Epithelial cell of proximal tubule (primary cell): ENCODE data around the gene SUDS3. TPM values are rescaled to one million over a fixed set of nuclear protein-coding genes. Genes with fewer than 3 reads are reported as not detected.

Source experiments
- DNase-seq: peaks from one replicate; pipeline ENCODE4 v3.0.0-alpha.2; 2011; ENCODE audit warnings: low read depth
- H3K4me3 ChIP-seq: 2 replicates; pipeline ENCODE4 v1.5.1; 2011; ENCODE audit warnings: low read depth, mild to moderate bottlenecking, low read length
- CTCF ChIP-seq: conservative IDR thresholded peaks from 2 replicates; pipeline ENCODE4 v1.5.1; 2012; ENCODE audit warnings: low read depth, mild to moderate bottlenecking, low read length
- total RNA-seq: library from RNA; depleted of rRNA; stranded (reverse); fragments of >200 nt; gene quantifications from 2 replicates; pipeline ENCODE4 v1.2.3, GENCODE V29; 2015

SUDS3 gene
- total RNA-seq, 1 donor from 2014 or later, result 25.9 TPM

DNA sequence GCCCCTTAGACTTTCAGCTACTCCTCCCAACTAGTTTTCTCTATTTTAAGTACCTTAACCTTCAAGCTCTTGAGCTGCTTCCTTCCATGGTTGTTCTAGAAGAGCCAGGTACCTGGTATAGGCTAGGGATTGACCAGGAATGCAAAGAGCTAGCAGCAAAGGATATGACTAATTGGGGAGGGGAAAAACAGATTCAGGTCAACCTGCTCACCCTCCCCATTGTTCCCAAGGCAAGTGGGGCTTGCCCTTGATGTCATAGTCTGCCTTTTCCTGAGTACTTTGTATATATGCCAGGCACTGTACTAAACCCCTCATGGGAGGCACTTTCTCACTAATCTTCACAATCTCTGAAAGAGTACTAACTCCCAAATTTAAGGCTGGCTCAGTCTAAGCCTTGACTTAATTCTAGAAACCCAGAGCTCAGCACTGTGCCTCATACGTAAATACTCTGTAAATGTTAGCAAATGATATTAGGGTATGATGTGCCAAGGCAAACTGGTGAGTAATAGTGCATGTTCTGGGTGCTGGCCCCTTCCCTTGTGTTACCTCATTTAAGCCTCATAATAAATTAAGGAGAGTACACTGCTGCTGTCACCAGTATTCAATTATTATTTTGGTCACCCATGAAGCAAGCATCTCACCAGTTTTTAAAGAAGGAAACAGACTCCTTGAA is 42.2 kb downstream of the SUDS3 start:
- DNase-seq, result peak; percentile 13

DNA sequence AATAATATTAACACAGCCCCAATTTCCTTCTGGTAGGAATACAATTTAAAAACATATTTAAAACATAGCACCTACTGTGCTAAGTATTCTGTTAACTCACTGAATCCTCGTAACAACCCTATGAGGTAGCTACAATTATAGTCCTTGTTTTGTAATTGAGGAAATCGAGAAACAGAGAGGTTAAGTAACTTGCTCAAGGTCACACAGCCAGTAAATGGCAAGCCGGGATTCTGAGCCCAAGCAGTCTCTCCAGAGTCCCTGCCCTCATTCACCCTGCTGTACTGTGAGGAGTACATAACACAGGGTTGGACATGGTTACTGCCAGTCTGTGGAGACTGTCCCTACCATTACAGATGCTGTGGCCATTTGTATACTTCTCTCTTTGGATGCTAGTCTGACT is 44.3 kb downstream of the SUDS3 start:
- no peak for TF ChIP-seq CTCF
- DNase-seq, result no peak
- H3K4me3 ChIP-seq, result no peak overlapping the region

More for the DNA sequence above, 42.2 kb downstream of the SUDS3 start:
- no peak overlapping the region for H3K4me3 ChIP-seq
- no peak for TF ChIP-seq CTCF

DNA sequence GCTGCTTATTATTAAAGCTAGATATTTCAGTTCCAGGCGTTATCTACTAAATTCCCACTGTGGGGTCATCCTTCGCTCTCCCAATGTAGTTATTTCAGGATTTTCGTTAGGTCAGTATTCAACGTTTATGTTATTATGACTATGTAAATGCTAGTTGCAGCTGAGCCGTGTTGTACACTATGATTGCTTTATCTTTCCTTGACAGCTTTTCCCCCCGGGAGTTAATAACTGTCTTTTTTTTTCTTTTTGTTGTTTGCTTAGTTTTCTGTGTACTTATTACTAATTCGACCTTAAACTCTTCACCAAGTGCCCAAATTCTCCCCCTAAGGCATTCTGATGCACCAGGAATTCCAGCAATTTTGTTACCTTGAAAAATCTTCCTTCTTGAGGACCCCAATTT is 48.5 kb downstream of the SUDS3 start:
- TF ChIP-seq CTCF, result no peak
- no peak overlapping the region for H3K4me3 ChIP-seq
- DNase-seq, result no peak

DNA sequence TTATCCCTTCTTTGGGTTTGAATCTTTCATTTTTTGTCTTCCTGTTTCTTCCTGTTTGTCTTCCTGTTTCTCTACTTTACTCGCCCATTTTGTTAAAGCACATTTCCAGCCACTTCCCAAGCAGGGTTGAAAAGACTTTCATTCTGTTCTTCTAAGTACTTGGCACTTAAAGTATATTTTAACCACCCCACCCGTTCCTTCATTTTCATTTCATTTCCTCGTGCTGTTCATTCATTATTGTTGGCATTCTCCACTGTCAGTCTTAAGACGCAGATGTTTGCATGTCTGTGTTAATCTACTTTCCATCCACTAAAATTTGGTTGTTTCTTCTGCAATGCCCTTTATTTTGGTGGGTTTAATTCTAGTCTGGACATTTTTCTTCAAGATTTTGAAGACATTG is 49.0 kb downstream of the SUDS3 start:
- no peak for TF ChIP-seq CTCF
- H3K4me3 ChIP-seq, result no peak overlapping the region
- DNase-seq, result no peak

- DNase-seq, result no peak
- TF ChIP-seq CTCF, result no peak
- no peak overlapping the region for H3K4me3 ChIP-seq
Observed at GRCh38 chr12:118427819-118428218, 51.5 kb downstream of the SUDS3 start.

DNA sequence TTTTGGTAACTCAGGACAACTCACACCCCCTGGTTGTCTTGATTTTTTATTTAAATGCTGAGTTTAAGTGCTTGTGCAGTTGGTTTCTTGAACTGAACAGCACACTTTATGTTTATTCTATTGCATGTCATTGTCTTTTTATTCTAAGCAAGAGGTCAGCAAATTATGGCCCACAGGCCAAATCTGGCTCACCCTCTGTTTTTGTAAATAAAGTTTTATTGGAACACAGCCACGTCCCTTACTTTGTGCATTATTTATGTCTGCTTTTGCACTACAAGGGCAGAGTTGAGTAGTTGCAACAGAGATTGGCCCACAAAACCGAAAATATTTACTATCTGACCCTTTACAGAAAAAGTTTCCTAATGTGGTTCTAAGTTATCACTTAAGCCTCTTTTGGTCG is 52.3 kb downstream of the SUDS3 start:
- TF ChIP-seq CTCF, result no peak

DNA sequence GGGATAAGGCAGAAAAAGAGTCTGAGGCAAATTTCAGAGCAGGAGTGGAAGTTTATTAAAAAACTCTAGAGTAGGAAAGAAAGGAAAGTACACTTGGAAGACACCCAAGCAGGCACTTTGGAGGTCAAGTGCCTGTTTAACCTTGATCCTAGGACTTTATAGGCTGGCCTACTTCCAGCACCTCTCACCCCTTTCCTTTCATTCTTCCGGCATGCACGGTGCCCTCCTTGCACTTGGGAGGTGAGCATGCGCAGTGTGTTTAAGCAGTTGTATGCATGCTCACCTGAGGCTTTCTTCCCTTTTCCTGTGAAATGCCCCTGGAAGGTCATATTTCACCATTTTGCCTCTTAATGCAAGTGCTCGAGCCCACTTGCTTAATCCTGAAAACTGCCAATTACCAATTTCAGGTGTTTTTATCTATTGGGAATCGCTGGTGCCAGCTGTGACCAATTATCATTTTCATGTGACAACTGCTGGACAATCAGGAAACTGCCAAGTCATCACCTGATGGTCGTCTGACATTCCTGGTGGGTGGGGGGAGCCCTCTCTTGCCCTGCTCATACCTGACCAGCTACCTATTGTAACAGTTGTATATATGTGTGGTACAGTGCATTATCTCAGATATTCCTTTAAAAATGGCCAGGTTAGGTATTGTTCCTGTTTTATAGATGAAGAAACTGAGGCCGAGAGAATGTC is 53.5 kb downstream of the SUDS3 start:
- no peak overlapping the region for H3K4me3 ChIP-seq
- no peak for DNase-seq
- TF ChIP-seq CTCF, result no peak

More for the DNA sequence above, 52.3 kb downstream of the SUDS3 start:
- H3K4me3 ChIP-seq, result no peak overlapping the region
- DNase-seq, result no peak
